Spinal cord (tissue), 10 donors: Measurements from ENCODE around the gene PLIN3. TPM values are rescaled to one million over a fixed set of nuclear protein-coding genes. Genes with fewer than 3 reads are reported as not detected.
"Not testable (repeated sequence)": the region's sequence is repeated elsewhere in the genome, so short reads cannot be mapped to it uniquely, and the experiment has no call there.

Source experiments
- DNase-seq, 6 donors: peaks; one replicate each; pipeline versions ENCODE4 v3.0.0 to v3.0.0-alpha.2; 2013 to 2015; ENCODE audit warnings: low spot score in 6 of 6, low read depth in 4 of 6
- H3K27ac ChIP-seq: one replicate; pipeline ENCODE4 v1.5.1; 2013; ENCODE audit warnings: low read depth, low read length, control low read depth
- H3K27me3 ChIP-seq: one replicate; pipeline ENCODE4 v1.6.1; 2013; ENCODE audit warnings: low read length; ENCODE audit not compliant: control insufficient read depth, insufficient read depth
- H3K36me3 ChIP-seq: one replicate; pipeline ENCODE4 v1.6.1; 2013; ENCODE audit warnings: low read length; ENCODE audit not compliant: control insufficient read depth, insufficient read depth
- H3K4me1 ChIP-seq: one replicate; pipeline ENCODE4 v1.6.1; 2013; ENCODE audit warnings: low read length; ENCODE audit not compliant: control insufficient read depth, insufficient read depth
- H3K4me3 ChIP-seq: one replicate; pipeline ENCODE4 v1.5.1; 2013; ENCODE audit warnings: low read depth, low read length, control low read depth
- H3K9me3 ChIP-seq: one replicate; pipeline ENCODE4 v1.6.1; 2013; ENCODE audit warnings: low read length; ENCODE audit not compliant: control insufficient read depth, insufficient read depth
- WGBS: methylation state at CpG from one replicate; pipeline ENCODE4 v1.1.5; 2013; ENCODE audit warnings: missing lambda C conversion rate; ENCODE audit not compliant: insufficient coverage; 5-methylcytosine and 5-hydroxymethylcytosine counted together
- polyA plus RNA-seq, 2 donors: library from polyadenylated mRNA; unstranded; fragments of 120-200 nt; gene quantifications; one replicate each; pipeline ENCODE4 v1.2.1, GENCODE V29; 2013; ENCODE audit not compliant: insufficient read length in 2 of 2
- total RNA-seq, 2 donors: library from RNA; depleted of rRNA in 1 of 2; stranded (reverse); fragments of 120-200 nt in 1 of 2; fragments of >200 nt in 1 of 2; gene quantifications; one replicate each; pipeline versions ENCODE4 v1.2.3 to v1.2.4, GENCODE V29; 2013 to 2014
- donor health status: healthy.

PLIN3 gene
- total and polyA plus RNA-seq, 4 donors: 26.5 to 44.7 (median 35.6) TPM

- H3K36me3 ChIP-seq: peaks cover 48% of the 10 kb centered on the region
Observed at GRCh38 chr19:4852484-4852883, 15.0 kb downstream of the PLIN3 start.

GRCh38 chr19:4851551-4852290, 15.7 kb downstream of the PLIN3 start:
- 76% methylated on average over 41 of the region's 42 CpGs for WGBS
- Histone ChIP-seq H3K4me3 (no peak overlapping the region), H3K27ac (no peak overlapping the region), H3K27me3 (no peaks in the 10 kb centered on the region), H3K9me3 (no peaks in the 10 kb centered on the region), H3K4me1 (no peaks in the 10 kb centered on the region), H3K36me3 (peaks cover 52% of the 10 kb centered on the region)
- DNase-seq: peak in 2 of 6 donors; percentile 75 to 81

More at GRCh38 chr19:4852484-4852883, 15.0 kb downstream of the PLIN3 start:
- no peak for DNase-seq
- no peaks in the 10 kb centered on the region for H3K4me1 ChIP-seq
- no peaks in the 10 kb centered on the region for H3K27me3 ChIP-seq
- WGBS: 97% methylated on average over 4 of the region's 6 CpGs
- H3K27ac ChIP-seq: no peak overlapping the region
- H3K9me3 ChIP-seq: no peaks in the 10 kb centered on the region
- H3K4me3 ChIP-seq: no peak overlapping the region

GRCh38 chr19:4849019-4849418, 18.4 kb downstream of the PLIN3 start:
- WGBS: 98% methylated on average over 7 of the region's 7 CpGs
- DNase-seq: no peak
- H3K9me3 ChIP-seq: no peaks in the 10 kb centered on the region
- H3K4me1 ChIP-seq: no peaks in the 10 kb centered on the region
- H3K27ac ChIP-seq: no peak overlapping the region
- H3K4me3 ChIP-seq: no peak overlapping the region
- no peaks in the 10 kb centered on the region for H3K27me3 ChIP-seq
- peaks cover 50% of the 10 kb centered on the region for H3K36me3 ChIP-seq

GRCh38 chr19:4847190-4847973, 20.1 kb downstream of the PLIN3 start:
- 92% methylated on average over 14 of the region's 23 CpGs for WGBS
- Histone ChIP-seq H3K27ac (no peak overlapping the region), H3K27me3 (no peaks in the 10 kb centered on the region), H3K36me3 (peaks cover 51% of the 10 kb centered on the region), H3K4me3 (no peak overlapping the region), H3K9me3 (no peaks in the 10 kb centered on the region), H3K4me1 (no peaks in the 10 kb centered on the region)
- no peak for DNase-seq

GRCh38 chr19:4845975-4846374, 21.5 kb downstream of the PLIN3 start:
- not testable (repeated sequence) for H3K27me3 ChIP-seq, DNase-seq, H3K4me3 ChIP-seq, H3K4me1 ChIP-seq, H3K27ac ChIP-seq, H3K9me3 ChIP-seq
- WGBS: 100% methylated on average over 3 of the region's 9 CpGs
- H3K36me3 ChIP-seq: peaks cover 46% of the 10 kb centered on the region

GRCh38 chr19:4844348-4845179, 22.9 kb downstream of the PLIN3 start:
- H3K4me3 ChIP-seq: no peak overlapping the region
- no peak for DNase-seq
- H3K9me3 ChIP-seq: no peaks in the 10 kb centered on the region
- WGBS: 69% methylated on average over 5 of the region's 10 CpGs
- no peaks in the 10 kb centered on the region for H3K27me3 ChIP-seq
- no peak overlapping the region for H3K27ac ChIP-seq
- no peaks in the 10 kb centered on the region for H3K4me1 ChIP-seq
- peaks cover 44% of the 10 kb centered on the region for H3K36me3 ChIP-seq

- Histone ChIP-seq H3K9me3 (no peaks in the 10 kb centered on the region), H3K4me1 (no peaks in the 10 kb centered on the region), H3K36me3 (peaks cover 52% of the 10 kb centered on the region), H3K27ac (no peak overlapping the region), H3K4me3 (no peak overlapping the region), H3K27me3 (no peaks in the 10 kb centered on the region)
- 92% methylated on average over 2 of the region's 6 CpGs for WGBS
- DNase-seq: no peak
Observed at GRCh38 chr19:4843647-4843965, 23.9 kb downstream of the PLIN3 start.

GRCh38 chr19:4839192-4839591, 28.3 kb downstream of the PLIN3 start:
- no peak overlapping the region for H3K27ac ChIP-seq
- H3K4me1 ChIP-seq: no peaks in the 10 kb centered on the region
- no peak for DNase-seq
- H3K4me3 ChIP-seq: no peak overlapping the region
- 96% methylated on average over 17 of the region's 17 CpGs for WGBS
- no peaks in the 10 kb centered on the region for H3K9me3 ChIP-seq
- no peaks in the 10 kb centered on the region for H3K27me3 ChIP-seq
- H3K36me3 ChIP-seq: peaks cover 33% of the 10 kb centered on the region

GRCh38 chr19:4832776-4833175, 34.7 kb downstream of the PLIN3 start:
- no CpG with 5 or more reads among the region's 5 CpGs for WGBS
- peaks cover 20% of the 10 kb centered on the region for H3K4me1 ChIP-seq

More at GRCh38 chr19:4832776-4833175, 34.7 kb downstream of the PLIN3 start:
- no peak overlapping the region for H3K27ac ChIP-seq
- peaks cover 6% of the 10 kb centered on the region for H3K36me3 ChIP-seq
- peaks cover 2% of the 10 kb centered on the region for H3K27me3 ChIP-seq
- no peaks in the 10 kb centered on the region for H3K9me3 ChIP-seq
- H3K4me3 ChIP-seq: no peak overlapping the region
- DNase-seq: no peak
